OCI-LY1 (cell line): ENCODE data around the gene FLACC1.

Source experiments
- EZH2 ChIP-seq: fragments of 200-600 bp; sonication (generic), shearing (Covaris generic); IDR thresholded peaks from 2 replicates; pipeline ENCODE4 v1.8.0; 2017; ENCODE audit warnings: borderline replicate concordance, mixed run types, mild to moderate bottlenecking, antibody characterized with exemption, low read length, moderate library complexity, mixed read lengths
- TF ChIP-seq, protein P1 (sequence below): fragments of 200-600 bp; sonication (generic), shearing (Covaris generic); IDR thresholded peaks from 2 replicates; pipeline ENCODE4 v1.5.1; 2017; ENCODE audit warnings: mild to moderate bottlenecking, antibody characterized with exemption, low read length, moderate library complexity, mixed read lengths

DNA sequence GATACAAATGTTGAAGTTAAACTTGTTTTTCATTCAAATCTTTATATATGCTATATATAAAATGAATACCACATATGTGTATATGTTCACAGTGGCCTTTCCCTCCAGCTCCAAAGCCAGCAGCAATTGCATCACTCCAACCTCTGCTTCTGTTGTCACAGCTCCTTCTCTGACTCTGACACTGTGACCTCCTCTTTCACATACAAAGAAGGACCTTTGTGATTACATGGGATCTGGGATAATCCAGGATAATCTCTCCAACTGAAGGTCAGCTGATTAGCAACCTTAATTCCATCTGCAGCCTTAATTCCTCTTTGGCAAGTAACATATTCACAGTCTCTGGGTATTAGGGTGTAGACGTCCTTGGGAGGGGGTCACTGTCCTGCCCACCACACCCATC lies 8.4 kb downstream of the FLACC1 start:
- no peak for TF ChIP-seq EZH2
- TF ChIP-seq, protein P1, sequence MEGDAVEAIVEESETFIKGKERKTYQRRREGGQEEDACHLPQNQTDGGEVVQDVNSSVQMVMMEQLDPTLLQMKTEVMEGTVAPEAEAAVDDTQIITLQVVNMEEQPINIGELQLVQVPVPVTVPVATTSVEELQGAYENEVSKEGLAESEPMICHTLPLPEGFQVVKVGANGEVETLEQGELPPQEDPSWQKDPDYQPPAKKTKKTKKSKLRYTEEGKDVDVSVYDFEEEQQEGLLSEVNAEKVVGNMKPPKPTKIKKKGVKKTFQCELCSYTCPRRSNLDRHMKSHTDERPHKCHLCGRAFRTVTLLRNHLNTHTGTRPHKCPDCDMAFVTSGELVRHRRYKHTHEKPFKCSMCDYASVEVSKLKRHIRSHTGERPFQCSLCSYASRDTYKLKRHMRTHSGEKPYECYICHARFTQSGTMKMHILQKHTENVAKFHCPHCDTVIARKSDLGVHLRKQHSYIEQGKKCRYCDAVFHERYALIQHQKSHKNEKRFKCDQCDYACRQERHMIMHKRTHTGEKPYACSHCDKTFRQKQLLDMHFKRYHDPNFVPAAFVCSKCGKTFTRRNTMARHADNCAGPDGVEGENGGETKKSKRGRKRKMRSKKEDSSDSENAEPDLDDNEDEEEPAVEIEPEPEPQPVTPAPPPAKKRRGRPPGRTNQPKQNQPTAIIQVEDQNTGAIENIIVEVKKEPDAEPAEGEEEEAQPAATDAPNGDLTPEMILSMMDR: no peak
